Neural progenitor cell (in vitro differentiated cells): ENCODE results near the gene PDE1C. TPM values are rescaled to one million over a fixed set of nuclear protein-coding genes. Genes with fewer than 3 reads are reported as not detected.
"Not testable (repeated sequence)": the region's sequence is repeated elsewhere in the genome, so short reads cannot be mapped to it uniquely, and the experiment has no call there.

Experiments used
- DNase-seq: peaks from one replicate; pipeline ENCODE4 v3.0.0-alpha.2; 2016; ENCODE audit warnings: low spot score
- H2AFZ ChIP-seq: fragments of 200-600 bp; sonication (generic); replicated peaks from 2 replicates; pipeline ENCODE4 v1.6.1; 2016; ENCODE audit warnings: antibody characterized with exemption
- H3F3A ChIP-seq: fragments of 200-600 bp; sonication (generic); 2 replicates; pipeline ENCODE4 v1.6.1; 2016; ENCODE audit warnings: antibody characterized with exemption, low read depth
- H3K27ac ChIP-seq: fragments of 200-600 bp; sonication (generic); 2 replicates; pipeline ENCODE4 v1.5.1; 2016; ENCODE audit warnings: mild to moderate bottlenecking
- H3K27me3 ChIP-seq: fragments of 200-600 bp; sonication (generic); 2 replicates; pipeline ENCODE4 v1.6.1; 2016; ENCODE audit warnings: mild to moderate bottlenecking, moderate library complexity
- H3K36me3 ChIP-seq: fragments of 200-600 bp; sonication (generic); 2 replicates; pipeline ENCODE4 v1.5.1; 2016
- H3K4me1 ChIP-seq: fragments of 200-600 bp; sonication (generic); 2 replicates; pipeline ENCODE4 v1.6.1; 2016; ENCODE audit warnings: mixed run types
- H3K4me2 ChIP-seq: fragments of 200-600 bp; sonication (generic); 2 replicates; pipeline ENCODE4 v1.6.1; 2016
- H3K4me3 ChIP-seq: fragments of 200-600 bp; sonication (generic); 2 replicates; pipeline ENCODE4 v1.5.1; 2016
- H3K79me2 ChIP-seq: fragments of 200-600 bp; sonication (generic); 2 replicates; pipeline ENCODE4 v1.6.1; 2016; ENCODE audit warnings: low read depth
- H3K9ac ChIP-seq: fragments of 200-600 bp; sonication (generic); 2 replicates; pipeline ENCODE4 v1.6.1; 2016
- H3K9me3 ChIP-seq: fragments of 200-600 bp; sonication (generic); 2 replicates; pipeline ENCODE4 v1.5.1; 2016; ENCODE audit warnings: low read depth
- H4K20me1 ChIP-seq: fragments of 200-600 bp; sonication (generic); 2 replicates; pipeline ENCODE4 v1.6.1; 2016; ENCODE audit warnings: low read depth
- H3K27ac Mint-ChIP-seq: 3 replicates; pipeline ENCODE4 v1.8.0; 2021; ENCODE audit warnings: mixed read lengths
- H3K27me3 Mint-ChIP-seq: 2 replicates; pipeline ENCODE4 v1.8.0; 2022; ENCODE audit warnings: low read depth, mild to moderate bottlenecking, inconsistent platforms, moderate library complexity, mixed read lengths; ENCODE audit not compliant: insufficient read depth
- H3K36me3 Mint-ChIP-seq: 3 replicates; pipeline ENCODE4 v1.8.0; 2021; ENCODE audit warnings: mixed read lengths
- H3K4me1 Mint-ChIP-seq: 3 replicates; pipeline ENCODE4 v1.8.0; 2021; ENCODE audit warnings: mixed read lengths
- H3K4me3 Mint-ChIP-seq: 3 replicates; pipeline ENCODE4 v1.8.0; 2021; ENCODE audit warnings: mild to moderate bottlenecking, moderate library complexity, mixed read lengths
- H3K9me3 Mint-ChIP-seq: 3 replicates; pipeline ENCODE4 v1.8.0; 2020; ENCODE audit warnings: mixed read lengths
- CTCF ChIP-seq: fragments of 200-600 bp; sonication (generic); IDR thresholded peaks from 2 replicates; pipeline ENCODE4 v1.5.1; 2017; ENCODE audit warnings: antibody characterized with exemption, mild to moderate bottlenecking
- EZH2 ChIP-seq: fragments of 200-600 bp; sonication (generic); IDR thresholded peaks from 2 replicates; pipeline ENCODE4 v1.6.1; 2017; ENCODE audit warnings: antibody characterized with exemption, mild to moderate bottlenecking, moderate library complexity
- EZH2phosphoT487 ChIP-seq: fragments of 200-600 bp; sonication (generic); IDR thresholded peaks from 2 replicates; pipeline ENCODE4 v1.6.1; 2017; ENCODE audit warnings: antibody characterized with exemption
- total RNA-seq: library from RNA; depleted of rRNA; stranded (reverse); fragments of >200 nt; gene quantifications from 2 replicates; pipeline ENCODE4 v1.2.3, GENCODE V29; 2015; ENCODE audit warnings: low replicate concordance

PDE1C gene
- total RNA-seq, 1 donor from 2014 or later, result 0.54 TPM

GRCh38 chr7:32077806-32078205, 7.6 kb upstream of the PDE1C start:
- Mint-ChIP-seq H3K27ac (no peak overlapping the region), H3K4me3 (no peak overlapping the region), H3K27me3 (peaks cover 5% of the 10 kb centered on the region), H3K9me3 (peaks cover 10% of the 10 kb centered on the region), H3K4me1 (peaks cover 12% of the 10 kb centered on the region), H3K36me3 (peaks cover 5% of the 10 kb centered on the region)
- H3K79me2 ChIP-seq, result no peaks in the 10 kb centered on the region
- no peaks in the 10 kb centered on the region for H3K36me3 ChIP-seq
- no peaks in the 10 kb centered on the region for H3K9me3 ChIP-seq
- H3K27me3 ChIP-seq, result peaks cover 25% of the 10 kb centered on the region
- DNase-seq, result no peak
- no peaks in the 10 kb centered on the region for H4K20me1 ChIP-seq
- no peaks in the 10 kb centered on the region for H3K4me1 ChIP-seq
- H2AFZ ChIP-seq, result no peak overlapping the region
- no peak overlapping the region for H3K9ac ChIP-seq
- H3F3A ChIP-seq, result no peaks in the 10 kb centered on the region
- no peak overlapping the region for H3K4me3 ChIP-seq
- no peak for TF ChIP-seq EZH2
- no peak for TF ChIP-seq EZH2phosphoT487
- no peak for TF ChIP-seq CTCF
- H3K27ac ChIP-seq, result no peak overlapping the region
- H3K4me2 ChIP-seq, result no peak overlapping the region

- not testable (repeated sequence) for H3K27ac ChIP-seq, H3K9me3 ChIP-seq, DNase-seq, H3K27ac Mint-ChIP-seq, H3K4me3 ChIP-seq, H3K9ac ChIP-seq, H3K4me1 ChIP-seq, H3K4me3 Mint-ChIP-seq, H3K36me3 Mint-ChIP-seq, H3K9me3 Mint-ChIP-seq, H2AFZ ChIP-seq, H3F3A ChIP-seq, H3K36me3 ChIP-seq, H3K4me2 ChIP-seq, H3K79me2 ChIP-seq, H4K20me1 ChIP-seq
- Mint-ChIP-seq H3K4me1 (peaks cover 12% of the 10 kb centered on the region), H3K27me3 (peaks cover 12% of the 10 kb centered on the region)
- H3K27me3 ChIP-seq, result peaks cover 35% of the 10 kb centered on the region
Measured at GRCh38 chr7:32076802-32077201, 6.6 kb upstream of the PDE1C start.

GRCh38 chr7:32075612-32076011, 5.4 kb upstream of the PDE1C start:
- TF ChIP-seq EZH2 (no peak), EZH2phosphoT487 (no peak), CTCF (no peak)
- Histone ChIP-seq H3K27ac (no peak overlapping the region), H3K79me2 (no peaks in the 10 kb centered on the region)

GRCh38 chr7:32074787-32075585, 4.8 kb upstream of the PDE1C start:
- Mint-ChIP-seq H3K9me3 (no peaks in the 10 kb centered on the region), H3K27ac (no peak overlapping the region), H3K4me1 (peaks cover 16% of the 10 kb centered on the region), H3K4me3 (no peak overlapping the region), H3K27me3 (peaks cover 19% of the 10 kb centered on the region), H3K36me3 (no peaks in the 10 kb centered on the region)
- Histone ChIP-seq H3K79me2 (no peaks in the 10 kb centered on the region), H3K27me3 (peaks cover 53% of the 10 kb centered on the region), H3K36me3 (no peaks in the 10 kb centered on the region), H3K9ac (no peak overlapping the region), H4K20me1 (no peaks in the 10 kb centered on the region), H3K9me3 (no peaks in the 10 kb centered on the region), H3K27ac (no peak overlapping the region), H3F3A (no peaks in the 10 kb centered on the region), H2AFZ (no peak overlapping the region), H3K4me3 (no peak overlapping the region), H3K4me2 (no peak overlapping the region), H3K4me1 (no peaks in the 10 kb centered on the region)
- TF ChIP-seq EZH2 (no peak), EZH2phosphoT487 (no peak), CTCF (no peak)
- no peak for DNase-seq

More at GRCh38 chr7:32075612-32076011, 5.4 kb upstream of the PDE1C start:
- H3K9ac ChIP-seq, result no peak overlapping the region
- H3K27me3 ChIP-seq, result peaks cover 47% of the 10 kb centered on the region
- DNase-seq, result no peak
- no peak overlapping the region for H3K4me2 ChIP-seq
- H2AFZ ChIP-seq, result no peak overlapping the region
- H3K36me3 ChIP-seq, result no peaks in the 10 kb centered on the region
- Mint-ChIP-seq H3K9me3 (no peaks in the 10 kb centered on the region), H3K36me3 (no peaks in the 10 kb centered on the region), H3K4me1 (peaks cover 15% of the 10 kb centered on the region), H3K27ac (no peak overlapping the region), H3K4me3 (no peak overlapping the region), H3K27me3 (peaks cover 14% of the 10 kb centered on the region)
- no peak overlapping the region for H3K4me3 ChIP-seq
- no peaks in the 10 kb centered on the region for H3K4me1 ChIP-seq
- H3K9me3 ChIP-seq, result no peaks in the 10 kb centered on the region
- H4K20me1 ChIP-seq, result no peaks in the 10 kb centered on the region
- H3F3A ChIP-seq, result no peaks in the 10 kb centered on the region
